ENCODE data around the gene CNTNAP2. TPM values are rescaled to one million over a fixed set of nuclear protein-coding genes. Genes with fewer than 3 reads are reported as not detected.

Gene CNTNAP2
- total RNA-seq, 1 donor from 2014 or later, result 0.27 TPM

DNA sequence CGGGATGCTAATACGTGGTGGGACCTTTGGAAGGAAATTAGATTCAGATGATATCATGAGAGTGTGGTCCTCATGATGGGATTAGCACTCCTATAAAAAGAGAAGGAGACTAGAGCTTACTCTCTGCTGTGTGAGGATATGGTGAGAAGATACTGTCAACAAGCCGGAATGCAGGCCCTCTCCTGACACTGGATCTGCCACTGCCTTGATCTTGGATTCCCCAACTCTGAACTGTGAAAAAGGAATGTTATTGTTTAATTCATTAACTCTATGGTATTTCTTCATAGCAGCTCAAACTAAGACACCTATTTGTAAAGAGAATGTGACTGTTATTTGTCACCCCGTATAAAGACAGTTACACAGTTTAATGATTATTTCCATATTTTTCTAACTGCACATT, 1246.5 kb downstream of the CNTNAP2 start:
- H3K36me3 Mint-ChIP-seq (ENCODE audit: low read depth), result no peaks in the 10 kb centered on the region
- no peak overlapping the region for H3K27ac Mint-ChIP-seq (ENCODE audit: unreplicated experiment)
- no peaks in the 10 kb centered on the region for H3K4me1 Mint-ChIP-seq (ENCODE audit: low read depth)
- H3K9me3 Mint-ChIP-seq (ENCODE audit: low read depth), result peaks cover 5% of the 10 kb centered on the region
- no peaks in the 10 kb centered on the region for H3K27me3 Mint-ChIP-seq (ENCODE audit: low read depth)
- DNase-seq (ENCODE audit: low spot score), result no peak
- TF ChIP-seq, protein P1, sequence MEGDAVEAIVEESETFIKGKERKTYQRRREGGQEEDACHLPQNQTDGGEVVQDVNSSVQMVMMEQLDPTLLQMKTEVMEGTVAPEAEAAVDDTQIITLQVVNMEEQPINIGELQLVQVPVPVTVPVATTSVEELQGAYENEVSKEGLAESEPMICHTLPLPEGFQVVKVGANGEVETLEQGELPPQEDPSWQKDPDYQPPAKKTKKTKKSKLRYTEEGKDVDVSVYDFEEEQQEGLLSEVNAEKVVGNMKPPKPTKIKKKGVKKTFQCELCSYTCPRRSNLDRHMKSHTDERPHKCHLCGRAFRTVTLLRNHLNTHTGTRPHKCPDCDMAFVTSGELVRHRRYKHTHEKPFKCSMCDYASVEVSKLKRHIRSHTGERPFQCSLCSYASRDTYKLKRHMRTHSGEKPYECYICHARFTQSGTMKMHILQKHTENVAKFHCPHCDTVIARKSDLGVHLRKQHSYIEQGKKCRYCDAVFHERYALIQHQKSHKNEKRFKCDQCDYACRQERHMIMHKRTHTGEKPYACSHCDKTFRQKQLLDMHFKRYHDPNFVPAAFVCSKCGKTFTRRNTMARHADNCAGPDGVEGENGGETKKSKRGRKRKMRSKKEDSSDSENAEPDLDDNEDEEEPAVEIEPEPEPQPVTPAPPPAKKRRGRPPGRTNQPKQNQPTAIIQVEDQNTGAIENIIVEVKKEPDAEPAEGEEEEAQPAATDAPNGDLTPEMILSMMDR (IDR thresholded peaks at IDR 0.05), result no peak
- no peak overlapping the region for H3K4me3 Mint-ChIP-seq (ENCODE audit: unreplicated experiment)

DNA sequence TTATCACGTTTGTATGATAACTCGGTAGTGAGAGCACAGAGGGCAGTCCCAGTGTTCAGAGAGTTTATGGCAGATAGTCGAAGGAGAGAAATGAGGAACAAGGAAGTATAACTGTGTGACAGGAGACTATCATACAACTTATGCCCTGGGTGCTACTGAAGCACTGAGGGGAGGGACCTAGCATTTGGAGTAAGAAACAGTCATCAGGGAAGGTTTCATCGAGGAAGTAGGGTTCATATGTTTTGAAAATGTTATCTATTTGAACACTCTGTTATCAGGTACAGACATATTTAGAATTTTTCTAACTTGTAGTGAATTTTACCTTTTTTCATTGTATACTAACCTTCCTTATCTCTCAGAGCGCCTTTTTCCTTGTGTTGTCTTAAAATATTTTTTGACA, 1259.6 kb downstream of the CNTNAP2 start:
- Mint-ChIP-seq H3K9me3 (ENCODE audit: low read depth) (no peaks in the 10 kb centered on the region), H3K36me3 (ENCODE audit: low read depth) (no peaks in the 10 kb centered on the region), H3K4me1 (ENCODE audit: low read depth) (no peaks in the 10 kb centered on the region), H3K4me3 (ENCODE audit: unreplicated experiment) (no peak overlapping the region), H3K27me3 (ENCODE audit: low read depth) (no peaks in the 10 kb centered on the region), H3K27ac (ENCODE audit: unreplicated experiment) (no peak overlapping the region)
- no peak for DNase-seq (ENCODE audit: low spot score)
- TF ChIP-seq, protein P1 (IDR thresholded peaks at IDR 0.05), result no peak

DNA sequence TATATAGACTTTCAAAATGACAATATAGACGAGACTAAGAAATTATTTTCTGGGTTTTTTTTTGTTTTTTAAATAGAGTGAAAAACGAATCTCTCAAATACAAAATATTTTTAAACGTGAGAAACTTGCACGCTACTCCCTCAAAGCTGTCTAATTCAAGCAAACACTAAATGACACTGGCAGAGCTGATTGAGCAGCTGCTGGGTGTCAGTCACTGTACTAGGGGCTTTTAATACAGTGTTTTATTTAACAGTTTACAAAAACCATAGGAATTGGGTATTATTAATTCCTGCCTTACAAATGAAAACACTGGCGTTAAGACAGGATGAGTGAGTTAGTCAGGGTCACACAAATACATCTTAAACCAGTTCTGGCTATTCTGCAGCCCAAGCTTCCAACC, 1264.3 kb downstream of the CNTNAP2 start:
- Mint-ChIP-seq H3K36me3 (ENCODE audit: low read depth) (peaks cover 5% of the 10 kb centered on the region), H3K4me1 (ENCODE audit: low read depth) (no peaks in the 10 kb centered on the region), H3K27me3 (ENCODE audit: low read depth) (no peaks in the 10 kb centered on the region), H3K27ac (ENCODE audit: unreplicated experiment) (no peak overlapping the region), H3K4me3 (ENCODE audit: unreplicated experiment) (no peak overlapping the region), H3K9me3 (ENCODE audit: low read depth) (peaks cover 4% of the 10 kb centered on the region)
- TF ChIP-seq, protein P1 (IDR thresholded peaks at IDR 0.05), result no peak
- DNase-seq (ENCODE audit: low spot score), result no peak

DNA sequence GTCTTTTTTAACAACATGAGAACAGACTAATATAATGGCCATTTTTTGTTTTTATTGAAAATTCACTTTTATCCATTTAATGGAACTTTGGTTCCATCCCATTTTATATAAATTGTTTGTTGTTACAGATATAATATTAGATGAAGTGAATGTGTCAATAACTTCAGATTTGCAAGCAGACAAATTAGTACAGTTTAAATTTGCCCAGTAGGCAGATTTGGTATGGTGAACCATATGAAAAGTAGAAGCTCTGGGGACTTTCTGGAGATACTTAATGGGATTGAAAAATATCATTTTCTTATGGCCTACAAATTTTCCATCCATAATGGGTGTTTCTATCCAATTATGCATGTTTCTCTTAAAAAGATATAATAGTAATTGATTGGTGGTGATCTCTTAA, 1277.7 kb downstream of the CNTNAP2 start:
- Mint-ChIP-seq H3K36me3 (ENCODE audit: low read depth) (peaks cover 1% of the 10 kb centered on the region), H3K4me1 (ENCODE audit: low read depth) (no peaks in the 10 kb centered on the region), H3K9me3 (ENCODE audit: low read depth) (peaks cover 11% of the 10 kb centered on the region)

DNA sequence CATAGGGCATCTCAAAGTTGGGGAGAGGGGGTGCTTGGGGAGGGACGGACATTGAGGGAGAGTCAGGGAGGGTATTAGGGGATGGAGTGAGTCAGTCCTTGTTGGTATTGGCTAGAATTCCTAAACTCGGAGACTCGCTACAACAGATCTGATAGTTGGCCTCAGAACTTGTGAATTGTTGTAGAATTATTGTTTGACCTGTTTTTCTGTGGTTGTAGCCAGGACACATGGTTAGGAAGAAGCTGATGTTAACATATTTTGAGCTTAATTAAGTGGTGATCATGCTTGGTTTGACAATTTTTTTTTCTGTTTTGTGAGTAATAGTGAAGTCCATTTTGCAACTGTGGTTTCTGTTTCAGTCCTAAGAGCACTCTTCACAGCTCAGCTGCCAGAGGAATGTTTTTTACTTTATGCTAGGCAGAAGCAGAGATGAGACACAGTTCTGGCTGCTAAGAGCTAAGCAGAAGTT, 1283.7 kb downstream of the CNTNAP2 start:
- H3K4me1 Mint-ChIP-seq (ENCODE audit: low read depth), result peaks cover 14% of the 10 kb centered on the region
- H3K27ac Mint-ChIP-seq (ENCODE audit: unreplicated experiment), result peak overlapping the region; percentile 35
- TF ChIP-seq, protein P1 (IDR thresholded peaks at IDR 0.05), result no peak
- DNase-seq (ENCODE audit: low spot score), result no peak
- no peaks in the 10 kb centered on the region for H3K9me3 Mint-ChIP-seq (ENCODE audit: low read depth)
- no peaks in the 10 kb centered on the region for H3K36me3 Mint-ChIP-seq (ENCODE audit: low read depth)
- H3K4me3 Mint-ChIP-seq (ENCODE audit: unreplicated experiment), result peak overlapping the region; percentile 20
- H3K27me3 Mint-ChIP-seq (ENCODE audit: low read depth), result no peaks in the 10 kb centered on the region

More for the DNA sequence above, 1277.7 kb downstream of the CNTNAP2 start:
- H3K27ac Mint-ChIP-seq (ENCODE audit: unreplicated experiment), result no peak overlapping the region
- no peak overlapping the region for H3K4me3 Mint-ChIP-seq (ENCODE audit: unreplicated experiment)
- DNase-seq (ENCODE audit: low spot score), result no peak
- TF ChIP-seq, protein P1 (IDR thresholded peaks at IDR 0.05), result no peak
- no peaks in the 10 kb centered on the region for H3K27me3 Mint-ChIP-seq (ENCODE audit: low read depth)
